B cell (primary cell): ENCODE measurements around the gene A1BG.

Experiments
- EZH2 ChIP-seq: IDR thresholded peaks from 2 replicates; pipeline ENCODE4 v1.6.1; 2012; ENCODE audit warnings: borderline replicate concordance, low read depth, mild to moderate bottlenecking, moderate library complexity, low read length; ENCODE audit not compliant: insufficient read depth, poor library complexity, severe bottlenecking
- TF ChIP-seq, protein P1 (sequence below): fragments of 200-600 bp; IDR thresholded peaks from one replicate; pipeline ENCODE4 v1.8.0; 2022; ENCODE audit warnings: antibody characterized with exemption, mild to moderate bottlenecking

DNA sequence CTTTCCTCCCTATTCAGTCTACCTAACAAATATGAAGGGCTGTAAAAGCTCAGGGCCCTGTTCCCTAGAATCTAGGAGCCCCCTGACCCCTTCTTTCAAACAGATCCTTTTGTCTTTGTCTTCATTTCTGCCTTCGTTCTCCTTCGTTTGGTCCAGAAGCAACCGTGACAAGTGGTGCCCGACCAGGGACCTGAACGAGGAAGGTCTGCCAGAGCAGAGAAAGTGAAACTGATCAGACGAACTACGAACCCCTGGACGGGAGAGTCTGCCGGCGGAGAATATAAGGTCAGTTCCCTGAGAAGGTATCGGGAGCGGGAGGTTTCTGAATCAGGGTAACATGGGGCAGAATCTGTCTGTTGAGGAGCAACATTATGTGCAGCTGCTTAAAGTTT, 47.4 kb downstream of the A1BG start:
- TF ChIP-seq, protein P1, sequence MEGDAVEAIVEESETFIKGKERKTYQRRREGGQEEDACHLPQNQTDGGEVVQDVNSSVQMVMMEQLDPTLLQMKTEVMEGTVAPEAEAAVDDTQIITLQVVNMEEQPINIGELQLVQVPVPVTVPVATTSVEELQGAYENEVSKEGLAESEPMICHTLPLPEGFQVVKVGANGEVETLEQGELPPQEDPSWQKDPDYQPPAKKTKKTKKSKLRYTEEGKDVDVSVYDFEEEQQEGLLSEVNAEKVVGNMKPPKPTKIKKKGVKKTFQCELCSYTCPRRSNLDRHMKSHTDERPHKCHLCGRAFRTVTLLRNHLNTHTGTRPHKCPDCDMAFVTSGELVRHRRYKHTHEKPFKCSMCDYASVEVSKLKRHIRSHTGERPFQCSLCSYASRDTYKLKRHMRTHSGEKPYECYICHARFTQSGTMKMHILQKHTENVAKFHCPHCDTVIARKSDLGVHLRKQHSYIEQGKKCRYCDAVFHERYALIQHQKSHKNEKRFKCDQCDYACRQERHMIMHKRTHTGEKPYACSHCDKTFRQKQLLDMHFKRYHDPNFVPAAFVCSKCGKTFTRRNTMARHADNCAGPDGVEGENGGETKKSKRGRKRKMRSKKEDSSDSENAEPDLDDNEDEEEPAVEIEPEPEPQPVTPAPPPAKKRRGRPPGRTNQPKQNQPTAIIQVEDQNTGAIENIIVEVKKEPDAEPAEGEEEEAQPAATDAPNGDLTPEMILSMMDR: no peak
- no peak for TF ChIP-seq EZH2
